HFFc6 (cell line): ENCODE measurements around the gene CDKN2D. TPM values are rescaled to one million over a fixed set of nuclear protein-coding genes. Genes with fewer than 3 reads are reported as not detected.
"Not testable (repeated sequence)": the region's sequence is repeated elsewhere in the genome, so short reads cannot be mapped to it uniquely, and the experiment has no call there.

ENCODE experiments used
- DNase-seq: peaks from one replicate; pipeline ENCODE4 v3.0.0-alpha.2; 2018
- H3K27ac Mint-ChIP-seq: 2 replicates; pipeline ENCODE4 v1.8.0; 2020; ENCODE audit warnings: mild to moderate bottlenecking, mixed read lengths
- H3K27me3 Mint-ChIP-seq: 2 replicates; pipeline ENCODE4 v1.8.0; 2021; ENCODE audit warnings: mild to moderate bottlenecking, moderate library complexity, mixed read lengths; ENCODE audit not compliant: insufficient read depth
- H3K36me3 Mint-ChIP-seq: 2 replicates; pipeline ENCODE4 v1.8.0; 2021; ENCODE audit warnings: low read depth, mixed read lengths
- H3K4me1 Mint-ChIP-seq: 2 replicates; pipeline ENCODE4 v1.8.0; 2020; ENCODE audit warnings: low read depth, mixed read lengths
- H3K4me3 Mint-ChIP-seq: 2 replicates; pipeline ENCODE4 v1.8.0; 2020; ENCODE audit warnings: mild to moderate bottlenecking, moderate library complexity, mixed read lengths
- H3K9me3 Mint-ChIP-seq: 2 replicates; pipeline ENCODE4 v1.8.0; 2020; ENCODE audit warnings: mild to moderate bottlenecking, mixed read lengths
- CTCF ChIP-seq: fragments of 200-600 bp; sonication (generic); IDR thresholded peaks from 2 replicates; pipeline ENCODE4 v1.5.0; 2021; ENCODE audit warnings: antibody characterized with exemption, mild to moderate bottlenecking
- total RNA-seq, 6 experiments: library from RNA; stranded (reverse); fragmentation: NEBNext Ultra II Directional; extraction: Animal tissue kit (Norgen Biotek cat#: 25700); gene quantifications; 2 replicates in 1 of 6; 3 replicates in 5 of 6; pipeline ENCODE4 v1.2.3, GENCODE V29; 2021

Gene CDKN2D
- total RNA-seq, 6 experiments from 2014 or later, result 8.0 to 14.7 (median 13.2) TPM

DNA sequence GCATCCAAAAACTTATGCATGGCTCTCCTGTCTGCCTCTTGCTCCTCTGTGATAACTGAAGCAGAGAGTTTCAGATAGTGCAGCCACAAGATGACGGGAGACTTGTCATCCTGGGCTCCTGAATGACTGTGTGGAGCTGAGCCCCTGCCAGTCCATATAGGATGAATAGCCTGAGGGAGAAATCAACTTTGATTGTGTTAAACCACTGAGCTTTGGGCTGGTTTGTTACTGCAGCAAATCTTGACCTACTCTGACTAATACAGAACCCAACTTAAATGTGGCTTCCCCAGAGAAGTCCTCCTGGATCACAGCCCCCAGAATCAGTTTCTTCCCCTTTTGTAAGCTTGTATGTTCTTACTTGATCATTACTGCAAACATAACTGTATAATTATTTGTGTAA, 36.3 kb downstream of the CDKN2D start:
- Mint-ChIP-seq H3K4me3 (no peak overlapping the region), H3K27ac (peak overlapping the region; percentile 49), H3K4me1 (peaks cover 17% of the 10 kb centered on the region), H3K36me3 (0 out of 2 replicates have a peak, but pooled peaks cover 6% of the 10 kb centered on the region), H3K27me3 (peaks cover 7% of the 10 kb centered on the region), H3K9me3 (no peaks in the 10 kb centered on the region)
- TF ChIP-seq CTCF, result no peak
- no peak for DNase-seq

DNA sequence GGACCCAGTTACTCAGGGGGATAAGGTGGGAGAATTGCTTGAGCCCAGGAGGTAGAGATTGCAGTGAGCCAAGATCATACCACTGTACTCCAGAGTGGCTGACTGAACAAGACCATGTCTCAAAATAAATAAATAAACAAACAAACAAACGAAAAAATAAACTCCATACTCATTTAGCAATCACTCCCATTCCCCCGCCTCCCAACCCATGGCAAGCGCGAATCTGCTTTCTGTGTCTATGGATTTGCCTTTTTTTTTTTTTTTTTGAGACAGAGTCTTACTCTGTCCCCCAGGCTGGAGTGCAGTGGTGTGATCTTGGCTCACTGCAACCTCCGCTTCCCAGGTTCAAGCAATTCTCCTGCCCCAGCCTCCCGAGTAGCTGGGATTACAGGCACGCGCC, 41.9 kb downstream of the CDKN2D start:
- not testable (repeated sequence) for H3K4me1 Mint-ChIP-seq, H3K27me3 Mint-ChIP-seq, H3K4me3 Mint-ChIP-seq, H3K36me3 Mint-ChIP-seq, DNase-seq, H3K27ac Mint-ChIP-seq, H3K9me3 Mint-ChIP-seq

- H3K27ac Mint-ChIP-seq, result no peak overlapping the region
- H3K4me1 Mint-ChIP-seq, result no peaks in the 10 kb centered on the region
These were observed 43.1 kb downstream of the CDKN2D start for GRCh38 chr19:10525636-10526035.

GRCh38 chr19:10523135-10523636, 45.6 kb downstream of the CDKN2D start:
- no peak for DNase-seq
- Mint-ChIP-seq H3K27ac (no peak overlapping the region), H3K36me3 (no peaks in the 10 kb centered on the region), H3K27me3 (peaks cover 11% of the 10 kb centered on the region), H3K4me1 (peaks cover 15% of the 10 kb centered on the region), H3K4me3 (no peak overlapping the region), H3K9me3 (no peaks in the 10 kb centered on the region)
- TF ChIP-seq CTCF, result no peak

More at GRCh38 chr19:10525636-10526035, 43.1 kb downstream of the CDKN2D start:
- H3K4me3 Mint-ChIP-seq, result no peak overlapping the region
- H3K9me3 Mint-ChIP-seq, result no peaks in the 10 kb centered on the region
- TF ChIP-seq CTCF, result no peak
- peaks cover 8% of the 10 kb centered on the region for H3K27me3 Mint-ChIP-seq
- no peaks in the 10 kb centered on the region for H3K36me3 Mint-ChIP-seq
- DNase-seq, result no peak

DNA sequence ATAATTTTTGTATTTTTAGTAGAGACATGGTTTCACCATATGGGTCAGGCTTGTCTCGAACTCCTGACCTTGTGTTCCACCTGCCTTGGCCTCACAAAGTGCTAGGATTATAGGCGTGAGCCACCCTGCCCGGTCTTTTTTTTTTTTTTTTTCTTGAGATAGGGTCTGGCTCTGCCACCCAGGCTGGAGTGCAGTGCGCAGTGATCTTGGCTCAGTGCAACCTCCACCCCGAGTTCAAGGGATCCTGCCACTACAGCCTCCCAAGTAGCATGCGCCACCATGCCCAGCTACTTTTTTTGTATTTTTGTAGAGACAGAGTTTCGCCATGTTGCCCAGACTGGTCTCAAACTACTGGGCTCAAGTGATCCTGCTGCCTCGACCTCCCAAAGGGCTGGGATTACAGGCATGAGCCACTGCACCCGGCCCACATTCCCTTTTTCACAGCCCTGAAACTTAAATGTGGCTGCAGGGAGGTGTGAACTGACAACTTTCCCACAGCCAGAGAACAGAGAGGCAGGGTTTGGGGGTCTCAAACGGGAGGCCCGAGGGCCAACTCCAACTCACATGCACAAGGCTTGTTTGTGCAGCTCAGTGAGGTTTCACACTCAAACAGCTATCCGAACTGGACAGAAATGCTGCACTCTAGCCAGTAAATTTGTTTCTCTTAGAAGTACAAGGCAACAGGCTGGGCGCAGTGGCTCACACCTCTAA, 47.2 kb downstream of the CDKN2D start:
- Mint-ChIP-seq H3K36me3 (no peaks in the 10 kb centered on the region), H3K4me1 (peaks cover 23% of the 10 kb centered on the region), H3K27me3 (peaks cover 11% of the 10 kb centered on the region), H3K9me3 (no peaks in the 10 kb centered on the region), H3K4me3 (no peak overlapping the region), H3K27ac (no peak overlapping the region)
- no peak for DNase-seq
- no peak for TF ChIP-seq CTCF

DNA sequence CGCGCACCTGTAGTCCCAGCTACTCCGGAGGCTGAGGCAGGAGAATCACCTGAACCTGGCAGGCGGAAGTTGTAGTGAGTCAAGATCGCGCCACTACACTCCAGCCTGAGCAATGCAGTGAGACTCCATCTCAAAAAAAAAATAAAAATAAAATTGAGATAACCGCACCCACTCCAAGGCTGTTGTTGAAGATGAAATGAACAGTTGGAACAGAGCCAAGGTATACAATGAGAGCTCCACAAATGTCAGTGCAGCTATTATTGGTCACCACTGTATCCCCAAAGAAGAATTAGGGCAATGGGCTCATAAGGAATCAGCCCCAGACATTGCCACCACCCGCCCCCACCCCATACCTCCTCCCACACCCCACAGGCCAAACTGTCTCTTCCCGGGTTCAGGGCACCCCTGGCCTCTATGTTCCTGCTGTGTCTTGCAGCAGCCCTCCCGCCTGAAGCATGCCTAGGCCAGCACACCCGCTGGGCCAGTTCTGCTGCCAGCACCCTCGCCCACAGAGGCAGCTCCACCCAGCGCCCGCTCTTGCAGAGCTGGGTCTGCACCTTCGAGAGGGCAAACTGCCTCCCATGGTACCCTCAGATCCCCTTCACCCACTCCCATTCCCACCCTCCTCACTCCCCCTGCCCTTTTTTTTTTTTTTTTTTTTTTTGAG, 48.0 kb downstream of the CDKN2D start:
- Mint-ChIP-seq H3K27me3 (peaks cover 11% of the 10 kb centered on the region), H3K4me3 (no peak overlapping the region), H3K36me3 (no peaks in the 10 kb centered on the region), H3K27ac (no peak overlapping the region), H3K9me3 (no peaks in the 10 kb centered on the region), H3K4me1 (peaks cover 29% of the 10 kb centered on the region)
- TF ChIP-seq CTCF, result no peak
- no peak for DNase-seq
